ENCODE data around the gene ATRIP. TPM values are rescaled to one million over a fixed set of nuclear protein-coding genes. Genes with fewer than 3 reads are reported as not detected.
A peak's percentile ranks its signal among the peaks of the same experiment; 100 is the strongest.

Gene ATRIP
- total and polyA plus RNA-seq, 2 of the 8 experiments (the other 6 are each of a cell fraction or from before 2014, with no cell fraction given): 18.5 to 20.2 TPM

GRCh38 chr3:48439820-48440589 is 6.5 kb upstream of the ATRIP start, which contains the start of the genes CCDC51 and TMA7 (continued):
- TF ChIP-seq SIX5 (IDR thresholded peaks at IDR 0.05; ENCODE audit: low read depth, low read length) (no peak), JUN (IDR thresholded peaks at IDR 0.05; ENCODE audit: low read depth, low read length) (no peak), TAF1 (IDR thresholded peaks at IDR 0.05; ENCODE audit: low read depth, low read length) (peak; percentile 76), GABPA (IDR thresholded peaks at IDR 0.05; ENCODE audit: borderline replicate concordance, insufficient read depth, low read length) (peak; percentile 92), RBBP5 (IDR thresholded peaks at IDR 0.05; ENCODE audit: borderline replicate concordance, low read depth, low read length) (peak; percentile 47; the same call in 1 of the 2 replicates), CHD2 (IDR thresholded peaks at IDR 0.05; ENCODE audit: low read length) (peak; percentile 81), POLR2A (IDR thresholded peaks at IDR 0.05; ENCODE audit: control extremely low read depth in 1 of 2, low read depth in 2 of 2, low read length in 2 of 2) (peak; percentile 77 to 88; a peak in 2 of 3 replicates), BRCA1 (IDR thresholded peaks at IDR 0.05; ENCODE audit: low read depth, low read length) (no peak)

All from H1 (cell line).